Adrenal gland (tissue), 12 donors: ENCODE results near the gene PPP2R1B. TPM values are rescaled to one million over a fixed set of nuclear protein-coding genes. Genes with fewer than 3 reads are reported as not detected.

Experiments
- DNase-seq, 7 donors: peaks; one replicate each; pipeline ENCODE4 v3.0.0-alpha.2; 2019 to 2020
- H3K27ac ChIP-seq, 5 donors: fragments of 200-600 bp; sonication (generic) in 4 of 5; 1 replicate in 3 of 5; 2 replicates in 2 of 5; pipeline versions ENCODE4 v1.5.1 to v1.8.0; 2016 to 2020; ENCODE audit warnings: mild to moderate bottlenecking in 1 of 5
- H3K27me3 ChIP-seq: fragments of 200-600 bp; 2 replicates; pipeline ENCODE4 v1.8.0; 2021
- H3K36me3 ChIP-seq, 2 donors: fragments of 200-600 bp; replicated peaks in 1 of 2; 1 replicate in 1 of 2; 2 replicates in 1 of 2; pipeline versions ENCODE4 v1.5.1 to v1.8.0; 2018 to 2022
- H3K4me1 ChIP-seq, 2 donors: fragments of 200-600 bp; replicated peaks in 1 of 2; 1 replicate in 1 of 2; 2 replicates in 1 of 2; pipeline versions ENCODE4 v1.5.1 to v1.8.0; 2018 to 2021
- H3K4me3 ChIP-seq, 4 donors: fragments of 200-600 bp; sonication (generic) in 3 of 4; one replicate each; pipeline ENCODE4 v1.5.1; 2016 to 2018
- H3K9me3 ChIP-seq, 3 donors: fragments of 200-600 bp; sonication (generic) in 1 of 3; replicated peaks in 1 of 3; 1 replicate in 2 of 3; 2 replicates in 1 of 3; pipeline versions ENCODE4 v1.5.1 to v1.8.0; 2016 to 2021
- CTCF ChIP-seq, 6 experiments: fragments of 450-650 bp in 4 of 6; fragments of 200-600 bp in 2 of 6; sonication (generic) in 1 of 6; IDR thresholded peaks; 1 replicate in 5 of 6; 2 replicates in 1 of 6; pipeline versions ENCODE4 v1.5.1 to v1.8.0; 2016 to 2021; ENCODE audit warnings: antibody characterized with exemption in 6 of 6, mild to moderate bottlenecking in 2 of 6, moderate library complexity in 1 of 6
- POLR2A ChIP-seq, 2 donors: fragments of 450-650 bp; IDR thresholded peaks; one replicate each; pipeline ENCODE4 v1.6.1; 2017; ENCODE audit warnings: antibody characterized with exemption in 2 of 2, mild to moderate bottlenecking in 2 of 2, moderate library complexity in 1 of 2
- WGBS, 4 donors: extraction: QIAGEN DNeasy Blood & Tissue Kit in 2 of 4; methylation state at CpG; one replicate each; pipeline versions ENCODE4 v1.1.5 to v1.1.7; 2013 to 2017; 5-methylcytosine and 5-hydroxymethylcytosine counted together
- intact Hi-C, 2 donors: fragments of 100-400 bp; cut with DNase I; formaldehyde crosslinking; loops; one replicate each; pipeline versions ENCODE4 v1.14.1 to v1.15.0; 2022 to 2023
- polyA plus RNA-seq, 3 donors: library from polyadenylated mRNA; stranded (reverse); fragments of 200-250 nt in 2 of 3; fragments of 350-450 nt in 1 of 3; fragmentation: Illumina TruSeq in 1 of 3; extraction: RNeasy Lipid Tissue Mini Kit (QIAGEN cat#74804) in 1 of 3; gene quantifications; one replicate each; pipeline ENCODE4 v1.2.3, GENCODE V29; 2013 to 2014
- total RNA-seq, 9 donors: library from RNA; depleted of rRNA in 4 of 9; stranded (reverse); fragments of >200 nt in 4 of 9; fragments of 120-200 nt in 1 of 9; fragmentation: NEBNext Ultra II Directional in 1 of 9; extraction: Animal tissue kit (Norgen Biotek cat#: 25700) in 1 of 9; gene quantifications; one replicate each; pipeline versions ENCODE4 v1.1.0 to v1.2.4, GENCODE V29; 2013 to 2023
- donor health status: healthy with polysubstance abuse.
- donor health status: Bipolar disorder and iron deficiency.
- donor health status: DM: yes; HTN: yes; CAD: no.
- donor health status: DM: no; HTN: no; CAD: no.
- donor health status: DM: no; HTN: no; CAD: no.
- donor health status: DM: yes; HTN: yes; CAD: no.

The PPP2R1B gene
- total and polyA plus RNA-seq, 12 donors, result 10.3 to 58.1 (median 32.2) TPM

DNA sequence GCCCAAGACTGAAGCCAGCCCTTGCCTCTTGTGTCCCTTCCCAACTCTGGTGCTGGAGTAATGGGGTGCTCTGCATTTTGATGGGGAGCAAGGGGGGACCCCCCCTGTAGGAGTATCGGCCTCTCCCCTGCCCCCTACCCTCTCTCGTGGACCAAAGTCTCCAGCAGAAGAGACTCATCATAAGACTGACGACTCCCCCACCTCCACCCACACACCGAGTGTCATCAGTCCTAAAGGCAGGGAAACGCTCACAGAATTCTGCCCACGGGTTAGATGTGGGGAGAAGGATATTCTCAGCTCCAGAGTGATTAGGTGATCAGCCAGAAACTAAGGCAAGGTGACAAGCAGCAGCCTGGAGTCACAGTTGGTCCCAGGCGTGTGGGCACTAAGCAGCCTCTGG lies 38.8 kb downstream of the PPP2R1B start:
- Histone ChIP-seq H3K4me1 (peaks cover 8 to 35% of the 10 kb centered on the region in 2 donors), H3K36me3 (peaks cover 0 to 43% of the 10 kb centered on the region in 2 donors), H3K4me3 (no peak overlapping the region), H3K27me3 (no peaks in the 10 kb centered on the region), H3K9me3 (no peaks in the 10 kb centered on the region), H3K27ac (peak overlapping the region in 2 of 5 donors; percentile 8 to 38)
- intact Hi-C loops, result no loop called here
- DNase-seq, result no peak
- TF ChIP-seq POLR2A (IDR thresholded peaks at IDR 0.05) (no peak), CTCF (IDR thresholded peaks at IDR 0.05) (no peak)
- WGBS, 4 donors, result 80 to 91% (median 85%) methylated on average over 5 to 7 of the region's 7 CpGs

DNA sequence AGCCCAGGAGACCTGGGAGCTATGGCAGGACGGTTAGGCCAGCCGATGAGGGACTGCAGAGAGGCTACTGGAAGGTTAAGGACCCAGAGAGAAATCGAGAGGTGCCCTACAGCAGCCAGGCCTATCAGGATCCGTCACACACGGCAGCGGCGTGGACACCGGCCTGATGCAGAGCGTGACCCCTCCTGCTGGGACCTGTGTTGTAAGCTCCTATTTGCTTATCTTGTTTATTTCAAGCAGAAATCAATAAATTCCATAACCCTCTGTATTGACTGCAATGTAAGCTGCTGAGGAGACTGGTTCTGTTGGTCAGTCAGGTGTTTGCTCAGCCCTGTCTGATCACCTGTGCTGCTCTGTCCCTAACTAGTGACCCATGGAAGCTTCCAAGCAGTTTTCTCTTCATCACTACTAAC lies 39.9 kb downstream of the PPP2R1B start:
- 89 to 98% (median 96%) methylated on average over 9 of the region's 9 CpGs for WGBS, 4 donors
- Histone ChIP-seq H3K4me3 (no peak overlapping the region), H3K4me1 (peaks cover 8 to 24% of the 10 kb centered on the region in 2 donors), H3K9me3 (no peaks in the 10 kb centered on the region), H3K36me3 (peaks cover 0 to 54% of the 10 kb centered on the region in 2 donors), H3K27me3 (no peaks in the 10 kb centered on the region), H3K27ac (no peak overlapping the region)
- no peak for DNase-seq
- TF ChIP-seq CTCF (IDR thresholded peaks at IDR 0.05) (no peak), POLR2A (IDR thresholded peaks at IDR 0.05) (no peak)
- intact Hi-C loops, result no loop called here

GRCh38 chr11:111725621-111726020 lies 40.6 kb downstream of the PPP2R1B start:
- no peak for TF ChIP-seq POLR2A (IDR thresholded peaks at IDR 0.05)
- no peak for TF ChIP-seq CTCF (IDR thresholded peaks at IDR 0.05)

GRCh38 chr11:111724615-111725129 lies 41.5 kb downstream of the PPP2R1B start:
- no peaks in the 10 kb centered on the region for H3K9me3 ChIP-seq
- peaks cover 0 to 8% of the 10 kb centered on the region in 2 donors for H3K4me1 ChIP-seq
- 90 to 98% (median 94%) methylated on average over 2 to 11 of the region's 11 CpGs for WGBS, 4 donors
- TF ChIP-seq CTCF (IDR thresholded peaks at IDR 0.05), result no peak
- H3K4me3 ChIP-seq, result no peak overlapping the region
- intact Hi-C loops, result no loop called here
- no peaks in the 10 kb centered on the region for H3K27me3 ChIP-seq
- DNase-seq, result no peak
- H3K36me3 ChIP-seq, result peaks cover 0 to 70% of the 10 kb centered on the region in 2 donors
- no peak overlapping the region for H3K27ac ChIP-seq

More at GRCh38 chr11:111725621-111726020, 40.6 kb downstream of the PPP2R1B start:
- Histone ChIP-seq H3K27me3 (no peaks in the 10 kb centered on the region), H3K27ac (no peak overlapping the region), H3K9me3 (no peaks in the 10 kb centered on the region), H3K36me3 (peaks cover 0 to 61% of the 10 kb centered on the region in 2 donors), H3K4me1 (peaks cover 2 to 17% of the 10 kb centered on the region in 2 donors), H3K4me3 (no peak overlapping the region)
- intact Hi-C loops, result no loop called here
- DNase-seq, result no peak
- WGBS, 4 donors, result 89 to 96% (median 92%) methylated on average over 9 to 10 of the region's 10 CpGs
